H9 (cell line): ENCODE results near the gene OMA1. TPM values are rescaled to one million over a fixed set of nuclear protein-coding genes. Genes with fewer than 3 reads are reported as not detected.

Experiments used
- DNase-seq: peaks from one replicate; pipeline ENCODE4 v3.0.0-alpha.2; 2017
- H2AFZ ChIP-seq: one replicate; pipeline ENCODE4 v1.6.1; 2013; ENCODE audit warnings: mild to moderate bottlenecking, low read length, control low read depth, moderate library complexity
- H2AK5ac ChIP-seq: 2 replicates; pipeline ENCODE4 v1.6.1; 2013; ENCODE audit warnings: low read length, control low read depth, mixed read lengths; ENCODE audit not compliant: insufficient read length
- H2BK120ac ChIP-seq: one replicate; pipeline ENCODE4 v1.6.1; 2013; ENCODE audit warnings: low read depth, mild to moderate bottlenecking, low read length, control low read depth, inconsistent platforms; ENCODE audit not compliant: poor library complexity, severe bottlenecking
- H2BK12ac ChIP-seq: 2 replicates; pipeline ENCODE4 v1.6.1; 2013; ENCODE audit warnings: low read length, control low read depth, mixed read lengths, low read depth; ENCODE audit not compliant: insufficient read length
- H2BK15ac ChIP-seq: 2 replicates; pipeline ENCODE4 v1.6.1; 2013; ENCODE audit warnings: low read depth, low read length, control low read depth
- H2BK20ac ChIP-seq: one replicate; pipeline ENCODE4 v1.6.1; 2013; ENCODE audit warnings: low read depth, mild to moderate bottlenecking, low read length, control low read depth, inconsistent platforms; ENCODE audit not compliant: poor library complexity, severe bottlenecking
- H2BK5ac ChIP-seq: 2 replicates; pipeline ENCODE4 v1.6.1; 2013; ENCODE audit warnings: low read length, control low read depth, mixed read lengths; ENCODE audit not compliant: insufficient read length
- H3K14ac ChIP-seq: 2 replicates; pipeline ENCODE4 v1.6.1; 2013; ENCODE audit warnings: low read length, control low read depth; ENCODE audit not compliant: insufficient read depth
- H3K18ac ChIP-seq: 2 replicates; pipeline ENCODE4 v1.6.1; 2013; ENCODE audit warnings: low read depth, mild to moderate bottlenecking, mixed read lengths, low read length, control low read depth; ENCODE audit not compliant: insufficient read length
- H3K23ac ChIP-seq: 2 replicates; pipeline ENCODE4 v1.6.1; 2013; ENCODE audit warnings: low read length, control low read depth, mixed read lengths, low read depth; ENCODE audit not compliant: insufficient read length
- H3K23me2 ChIP-seq: 2 replicates; pipeline ENCODE4 v1.6.1; 2013; ENCODE audit warnings: low read depth, mild to moderate bottlenecking, mixed read lengths, low read length, control low read depth; ENCODE audit not compliant: insufficient read length, poor library complexity, severe bottlenecking
- H3K27ac ChIP-seq: 2 replicates; pipeline ENCODE4 v1.5.1; 2013; ENCODE audit warnings: low read length, control low read depth, mixed read lengths, low read depth; ENCODE audit not compliant: insufficient read length
- H3K27me3 ChIP-seq: 2 replicates; pipeline ENCODE4 v1.6.1; 2013; ENCODE audit warnings: low read length, control low read depth, inconsistent platforms; ENCODE audit not compliant: insufficient read depth
- H3K4ac ChIP-seq: 2 replicates; pipeline ENCODE4 v1.6.1; 2013; ENCODE audit warnings: low read depth, mild to moderate bottlenecking, control low read depth, inconsistent platforms, low read length, moderate library complexity
- H3K4me1 ChIP-seq: 2 replicates; pipeline ENCODE4 v1.6.1; 2013; ENCODE audit warnings: low read length, control low read depth, inconsistent platforms; ENCODE audit not compliant: insufficient read depth
- H3K4me2 ChIP-seq: 2 replicates; pipeline ENCODE4 v1.6.1; 2013; ENCODE audit warnings: low read length, control low read depth, mixed read lengths; ENCODE audit not compliant: insufficient read length, insufficient read depth
- H3K56ac ChIP-seq: 2 replicates; pipeline ENCODE4 v1.6.1; 2013; ENCODE audit warnings: low read depth, mild to moderate bottlenecking, mixed read lengths, low read length, control low read depth; ENCODE audit not compliant: insufficient read length
- H3K79me1 ChIP-seq: 2 replicates; pipeline ENCODE4 v1.6.1; 2013; ENCODE audit warnings: low read depth, mild to moderate bottlenecking, moderate library complexity, low read length, control low read depth, inconsistent platforms; ENCODE audit not compliant: insufficient read depth, poor library complexity, severe bottlenecking
- H3K79me2 ChIP-seq: 2 replicates; pipeline ENCODE4 v1.6.1; 2013; ENCODE audit warnings: low read length, control low read depth, inconsistent platforms; ENCODE audit not compliant: insufficient read depth
- H3K9ac ChIP-seq: 2 replicates; pipeline ENCODE4 v1.6.1; 2013; ENCODE audit warnings: low read length, control low read depth, mixed read lengths; ENCODE audit not compliant: insufficient read length; ENCODE audit errors: extremely low read depth
- H3K9me3 ChIP-seq: one replicate; pipeline ENCODE4 v1.6.1; 2013; ENCODE audit warnings: low read depth, low read length, inconsistent platforms; ENCODE audit not compliant: control insufficient read depth
- H3T11ph ChIP-seq: one replicate; pipeline ENCODE4 v1.6.1; 2013; ENCODE audit warnings: mild to moderate bottlenecking, low read length, control low read depth, inconsistent platforms
- H4K20me1 ChIP-seq: one replicate; pipeline ENCODE4 v1.6.1; 2013; ENCODE audit not compliant: control insufficient read depth, insufficient read length, insufficient read depth
- H4K5ac ChIP-seq: 2 replicates; pipeline ENCODE4 v1.6.1; 2013; ENCODE audit warnings: low read depth, mild to moderate bottlenecking, mixed read lengths, low read length, control low read depth; ENCODE audit not compliant: insufficient read length
- H4K8ac ChIP-seq: replicated peaks from 2 replicates; pipeline ENCODE4 v1.6.1; 2013; ENCODE audit warnings: low read length, control low read depth, mixed read lengths, low read depth; ENCODE audit not compliant: insufficient read length
- H4K91ac ChIP-seq: 2 replicates; pipeline ENCODE4 v1.6.1; 2013; ENCODE audit warnings: low read depth, mild to moderate bottlenecking, moderate library complexity, mixed read lengths, low read length, control low read depth; ENCODE audit not compliant: insufficient read length
- H3K27ac Mint-ChIP-seq, 3 experiments: 2 replicates in 2 of 3; 3 replicates in 1 of 3; pipeline ENCODE4 v1.8.0; 2020 to 2021; ENCODE audit warnings: mixed read lengths in 3 of 3, mild to moderate bottlenecking in 1 of 3, moderate library complexity in 1 of 3
- H3K27me3 Mint-ChIP-seq: 2 replicates; pipeline ENCODE4 v1.8.0; 2021; ENCODE audit warnings: low read depth, mild to moderate bottlenecking, moderate library complexity, mixed read lengths
- H3K36me3 Mint-ChIP-seq, 3 experiments: 2 replicates in 2 of 3; 3 replicates in 1 of 3; pipeline ENCODE4 v1.8.0; 2020 to 2021; ENCODE audit warnings: low read depth in 3 of 3, mixed read lengths in 3 of 3; ENCODE audit not compliant: insufficient read depth in 1 of 3
- H3K4me1 Mint-ChIP-seq, 2 experiments: 2 replicates each; pipeline ENCODE4 v1.8.0; 2020; ENCODE audit warnings: mixed read lengths in 2 of 2
- H3K4me3 Mint-ChIP-seq, 2 experiments: 2 replicates in 1 of 2; 3 replicates in 1 of 2; pipeline ENCODE4 v1.8.0; 2020 to 2021; ENCODE audit warnings: mild to moderate bottlenecking in 2 of 2, mixed read lengths in 2 of 2, moderate library complexity in 1 of 2
- H3K9me3 Mint-ChIP-seq, 2 experiments: 2 replicates in 1 of 2; 3 replicates in 1 of 2; pipeline ENCODE4 v1.8.0; 2020; ENCODE audit warnings: mild to moderate bottlenecking in 2 of 2, mixed read lengths in 2 of 2, moderate library complexity in 1 of 2
- WGBS: extraction: QIAGEN DNeasy Blood & Tissue Kit; methylation state at CpG from one replicate; pipeline ENCODE4 v1.1.7; 2013; ENCODE audit warnings: missing lambda C conversion rate, low lambda C conversion rate, mixed read lengths; ENCODE audit not compliant: insufficient read length; ENCODE audit errors: extremely low coverage; 5-methylcytosine and 5-hydroxymethylcytosine counted together
- total RNA-seq: library from RNA; stranded (reverse); gene quantifications from 2 replicates; pipeline ENCODE4 v1.2.1, GENCODE V29; 2021
- TF ChIP-seq, protein P1 (sequence below): fragments of 200-600 bp; sonication (generic); conservative IDR thresholded peaks from 3 replicates; pipeline ENCODE4 v1.8.0; 2021; ENCODE audit warnings: antibody characterized with exemption, mild to moderate bottlenecking

OMA1 gene
- total RNA-seq, 1 experiment from 2014 or later: 12.9 TPM

DNA sequence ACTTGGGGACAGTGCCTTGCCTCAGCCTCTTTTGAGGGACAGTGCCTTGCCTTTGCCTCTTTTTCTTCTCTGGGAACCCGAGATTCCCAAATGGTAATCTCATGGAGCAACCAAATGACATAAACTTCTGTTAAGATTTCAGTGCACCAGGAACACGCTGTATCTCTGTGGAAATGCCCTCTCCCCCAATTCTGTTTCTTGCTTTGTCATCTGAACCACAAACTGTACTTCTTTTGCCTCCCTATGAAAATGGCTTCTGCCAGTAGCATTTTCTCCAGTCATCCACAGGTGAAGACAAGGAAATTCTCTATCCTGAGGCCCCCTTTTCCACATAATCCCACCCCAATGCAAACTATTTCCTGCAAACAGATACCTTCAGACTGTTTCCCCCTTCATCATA lies 66.3 kb downstream of the OMA1 start:
- Histone ChIP-seq H2AFZ (no peak overlapping the region), H3K56ac (no peak overlapping the region), H3K79me1 (no peaks in the 10 kb centered on the region), H3K18ac (no peak overlapping the region), H2AK5ac (no peak overlapping the region), H3K4me1 (no peaks in the 10 kb centered on the region), H2BK5ac (no peak overlapping the region), H3K23me2 (no peaks in the 10 kb centered on the region), H3K9ac (no peak overlapping the region), H3K14ac (no peak overlapping the region), H3K4me2 (no peak overlapping the region), H4K5ac (no peak overlapping the region), H2BK15ac (no peak overlapping the region), H2BK120ac (no peak overlapping the region), H3K27me3 (no peaks in the 10 kb centered on the region), H3K4ac (no peak overlapping the region), H3K23ac (no peak overlapping the region), H3T11ph (no peak overlapping the region), H4K20me1 (no peaks in the 10 kb centered on the region), H3K27ac (no peak overlapping the region), H4K8ac (no peak overlapping the region), H2BK12ac (no peak overlapping the region), H4K91ac (no peak overlapping the region), H3K9me3 (no peaks in the 10 kb centered on the region), H3K79me2 (no peaks in the 10 kb centered on the region), H2BK20ac (no peak overlapping the region)
- H3K27ac Mint-ChIP-seq: no peak overlapping the region; a peak in 1 of 7 replicates
- H3K9me3 Mint-ChIP-seq: no peaks in the 10 kb centered on the region; a peak in 1 of 5 replicates
- no peaks in the 10 kb centered on the region for H3K4me1 Mint-ChIP-seq
- no peaks in the 10 kb centered on the region for H3K27me3 Mint-ChIP-seq
- no peak overlapping the region for H3K4me3 Mint-ChIP-seq
- no CpG with 5 or more reads among the region's 2 CpGs for WGBS
- DNase-seq: no peak
- TF ChIP-seq, protein P1, sequence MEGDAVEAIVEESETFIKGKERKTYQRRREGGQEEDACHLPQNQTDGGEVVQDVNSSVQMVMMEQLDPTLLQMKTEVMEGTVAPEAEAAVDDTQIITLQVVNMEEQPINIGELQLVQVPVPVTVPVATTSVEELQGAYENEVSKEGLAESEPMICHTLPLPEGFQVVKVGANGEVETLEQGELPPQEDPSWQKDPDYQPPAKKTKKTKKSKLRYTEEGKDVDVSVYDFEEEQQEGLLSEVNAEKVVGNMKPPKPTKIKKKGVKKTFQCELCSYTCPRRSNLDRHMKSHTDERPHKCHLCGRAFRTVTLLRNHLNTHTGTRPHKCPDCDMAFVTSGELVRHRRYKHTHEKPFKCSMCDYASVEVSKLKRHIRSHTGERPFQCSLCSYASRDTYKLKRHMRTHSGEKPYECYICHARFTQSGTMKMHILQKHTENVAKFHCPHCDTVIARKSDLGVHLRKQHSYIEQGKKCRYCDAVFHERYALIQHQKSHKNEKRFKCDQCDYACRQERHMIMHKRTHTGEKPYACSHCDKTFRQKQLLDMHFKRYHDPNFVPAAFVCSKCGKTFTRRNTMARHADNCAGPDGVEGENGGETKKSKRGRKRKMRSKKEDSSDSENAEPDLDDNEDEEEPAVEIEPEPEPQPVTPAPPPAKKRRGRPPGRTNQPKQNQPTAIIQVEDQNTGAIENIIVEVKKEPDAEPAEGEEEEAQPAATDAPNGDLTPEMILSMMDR: no peak
- peaks cover 0 to 6% (median 0%) of the 10 kb centered on the region in 3 experiments; a peak in 1 of 7 replicates for H3K36me3 Mint-ChIP-seq
